DMS53 treated with DMSO at 0.1 percent for 48 hours (cell line): Measurements from ENCODE around the gene PARP14.

Source experiments
- DNase-seq: peaks from one replicate; lab custom pipeline; 2025; ENCODE audit not compliant: unreplicated experiment; lab: John Stamatoyannopoulos, UW

The PARP14 gene

GRCh38 chr3:122760453-122761271, 80.0 kb downstream of the PARP14 start:
- DNase-seq: no peak

- no peak for DNase-seq
Observed at GRCh38 chr3:122766430-122766829, 85.8 kb downstream of the PARP14 start.

- DNase-seq: no peak
Observed at GRCh38 chr3:122767540-122768372, 87.1 kb downstream of the PARP14 start.

- no peak for DNase-seq
Observed at GRCh38 chr3:122770521-122771202, 90.0 kb downstream of the PARP14 start.

- DNase-seq: no peak
Observed at GRCh38 chr3:122772827-122773226, 92.2 kb downstream of the PARP14 start.

GRCh38 chr3:122773944-122774509, 93.4 kb downstream of the PARP14 start:
- DNase-seq: no peak

- no peak for DNase-seq
Observed at GRCh38 chr3:122774564-122774963, 93.9 kb downstream of the PARP14 start.

GRCh38 chr3:122776675-122777468, 96.2 kb downstream of the PARP14 start:
- no peak for DNase-seq

- no peak for DNase-seq
Observed at GRCh38 chr3:122777563-122777962, 96.9 kb downstream of the PARP14 start.
